ENCODE measurements around the gene SF1. TPM values are rescaled to one million over a fixed set of nuclear protein-coding genes. Genes with fewer than 3 reads are reported as not detected.

SF1 gene
- total and polyA plus RNA-seq, 2 donors = 49.5 to 134 TPM

- H3K4me1 ChIP-seq (ENCODE audit: control insufficient read depth in 2 of 2, insufficient read depth in 2 of 2, low read length in 2 of 2) = peaks cover 18 to 56% of the 10 kb centered on the region in 2 donors
- peaks cover under 1 to 6% of the 10 kb centered on the region in 2 donors for H3K36me3 ChIP-seq (ENCODE audit: control insufficient read depth in 2 of 2, insufficient read depth in 2 of 2, low read length in 1 of 2)
- H3K27me3 ChIP-seq (ENCODE audit: control insufficient read depth in 2 of 2, insufficient read depth in 1 of 2, low read length in 1 of 2) = peaks cover 0 to 36% of the 10 kb centered on the region in 2 donors
- under 1% methylated on average over 52 of the region's 52 CpGs for WGBS
- peak overlapping the region; percentile 96 to 98 for H3K27ac ChIP-seq (ENCODE audit: low read depth in 1 of 2, low read length in 1 of 2)
- peak overlapping the region; percentile 80 to 84 for H3K4me3 ChIP-seq (ENCODE audit: low read length in 2 of 2)
- H3K9me3 ChIP-seq (ENCODE audit: control insufficient read depth in 2 of 2, insufficient read depth in 1 of 2, low read length in 1 of 2) = peaks cover 0 to 7% of the 10 kb centered on the region in 2 donors
- DNase-seq (ENCODE audit: low read depth in 6 of 9, low spot score in 9 of 9) = peak; percentile 70 to 95 (median 83)
Observed at GRCh38 chr11:64745521-64746328, 32.6 kb downstream of the SF1 start.

GRCh38 chr11:64745189-64745520 lies 33.2 kb downstream of the SF1 start:
- H3K27ac ChIP-seq (ENCODE audit: low read depth in 1 of 2, low read length in 1 of 2) = peak overlapping the region; percentile 96 to 98
- H3K27me3 ChIP-seq (ENCODE audit: control insufficient read depth in 2 of 2, insufficient read depth in 1 of 2, low read length in 1 of 2) = peaks cover 0 to 36% of the 10 kb centered on the region in 2 donors
- H3K4me3 ChIP-seq (ENCODE audit: low read length in 2 of 2) = peak overlapping the region; percentile 80 to 84
- peaks cover 0 to 7% of the 10 kb centered on the region in 2 donors for H3K9me3 ChIP-seq (ENCODE audit: control insufficient read depth in 2 of 2, insufficient read depth in 1 of 2, low read length in 1 of 2)
- WGBS = under 1% methylated on average over 20 of the region's 20 CpGs
- peaks cover 18 to 56% of the 10 kb centered on the region in 2 donors for H3K4me1 ChIP-seq (ENCODE audit: control insufficient read depth in 2 of 2, insufficient read depth in 2 of 2, low read length in 2 of 2)
- peak; percentile 43 to 92 (median 73) for DNase-seq (ENCODE audit: low read depth in 6 of 9, low spot score in 9 of 9)
- H3K36me3 ChIP-seq (ENCODE audit: control insufficient read depth in 2 of 2, insufficient read depth in 2 of 2, low read length in 1 of 2) = peaks cover 3 to 11% of the 10 kb centered on the region in 2 donors

GRCh38 chr11:64744544-64745188 lies 33.7 kb downstream of the SF1 start:
- peak overlapping the region; percentile 80 to 84 for H3K4me3 ChIP-seq (ENCODE audit: low read length in 2 of 2)
- H3K9me3 ChIP-seq (ENCODE audit: control insufficient read depth in 2 of 2, insufficient read depth in 1 of 2, low read length in 1 of 2) = peaks cover 0 to 7% of the 10 kb centered on the region in 2 donors
- under 1% methylated on average over 88 of the region's 89 CpGs for WGBS
- DNase-seq (ENCODE audit: low read depth in 6 of 9, low spot score in 9 of 9) = peak in 2 of 9 donors; percentile 23 to 31
- peaks cover 0 to 36% of the 10 kb centered on the region in 2 donors for H3K27me3 ChIP-seq (ENCODE audit: control insufficient read depth in 2 of 2, insufficient read depth in 1 of 2, low read length in 1 of 2)
- H3K27ac ChIP-seq (ENCODE audit: low read depth in 1 of 2, low read length in 1 of 2) = peak overlapping the region; percentile 96 to 98
- H3K36me3 ChIP-seq (ENCODE audit: control insufficient read depth in 2 of 2, insufficient read depth in 2 of 2, low read length in 1 of 2) = peaks cover 7 to 16% of the 10 kb centered on the region in 2 donors
- H3K4me1 ChIP-seq (ENCODE audit: control insufficient read depth in 2 of 2, insufficient read depth in 2 of 2, low read length in 2 of 2) = peaks cover 18 to 56% of the 10 kb centered on the region in 2 donors

GRCh38 chr11:64743591-64744543 lies 34.5 kb downstream of the SF1 start, which contains the start of gene RASGRP2:
RASGRP2 (minus strand) TSS chr11:64744142; CDS start chr11:64742866, 1,276 bp downstream.
- Histone ChIP-seq H3K9me3 (ENCODE audit: control insufficient read depth in 2 of 2, insufficient read depth in 1 of 2, low read length in 1 of 2) (peaks cover 0 to 7% of the 10 kb centered on the region in 2 donors), H3K27ac (ENCODE audit: low read depth in 1 of 2, low read length in 1 of 2) (peak within 1 kb of the TSS; percentile 96 to 98), H3K36me3 (ENCODE audit: control insufficient read depth in 2 of 2, insufficient read depth in 2 of 2, low read length in 1 of 2) (peaks cover 10 to 22% of the 10 kb centered on the region in 2 donors), H3K27me3 (ENCODE audit: control insufficient read depth in 2 of 2, insufficient read depth in 1 of 2, low read length in 1 of 2) (peaks cover 0 to 36% of the 10 kb centered on the region in 2 donors), H3K4me1 (ENCODE audit: control insufficient read depth in 2 of 2, insufficient read depth in 2 of 2, low read length in 2 of 2) (peaks cover 18 to 56% of the 10 kb centered on the region in 2 donors), H3K4me3 (ENCODE audit: low read length in 2 of 2) (peak within 1 kb of the TSS; percentile 80 to 84)
- peak; percentile 49 to 85 (median 69) for DNase-seq (ENCODE audit: low read depth in 6 of 9, low spot score in 9 of 9)
- WGBS = under 1% methylated on average over 57 of the region's 57 CpGs

- peak overlapping the region; percentile 61 to 84 for H3K4me3 ChIP-seq (ENCODE audit: low read length in 2 of 2)
Observed at GRCh38 chr11:64742889-64743590, 35.3 kb downstream of the SF1 start.

GRCh38 chr11:64742087-64742888 lies 36.1 kb downstream of the SF1 start:
- DNase-seq (ENCODE audit: low read depth in 6 of 9, low spot score in 9 of 9) = no peak
- peaks cover 0 to 36% of the 10 kb centered on the region in 2 donors for H3K27me3 ChIP-seq (ENCODE audit: control insufficient read depth in 2 of 2, insufficient read depth in 1 of 2, low read length in 1 of 2)
- no peak overlapping the region for H3K27ac ChIP-seq (ENCODE audit: low read depth in 1 of 2, low read length in 1 of 2)
- 24% methylated on average over 54 of the region's 54 CpGs for WGBS
- H3K9me3 ChIP-seq (ENCODE audit: control insufficient read depth in 2 of 2, insufficient read depth in 1 of 2, low read length in 1 of 2) = peaks cover 0 to 7% of the 10 kb centered on the region in 2 donors
- peak overlapping the region; percentile 61 to 84 for H3K4me3 ChIP-seq (ENCODE audit: low read length in 2 of 2)
- peaks cover 10 to 23% of the 10 kb centered on the region in 2 donors for H3K36me3 ChIP-seq (ENCODE audit: control insufficient read depth in 2 of 2, insufficient read depth in 2 of 2, low read length in 1 of 2)
- H3K4me1 ChIP-seq (ENCODE audit: control insufficient read depth in 2 of 2, insufficient read depth in 2 of 2, low read length in 2 of 2) = peaks cover 18 to 52% of the 10 kb centered on the region in 2 donors

More at GRCh38 chr11:64742889-64743590, 35.3 kb downstream of the SF1 start:
- WGBS = under 1% methylated on average over 58 of the region's 58 CpGs
- Histone ChIP-seq H3K9me3 (ENCODE audit: control insufficient read depth in 2 of 2, insufficient read depth in 1 of 2, low read length in 1 of 2) (peaks cover 0 to 7% of the 10 kb centered on the region in 2 donors), H3K4me1 (ENCODE audit: control insufficient read depth in 2 of 2, insufficient read depth in 2 of 2, low read length in 2 of 2) (peaks cover 18 to 54% of the 10 kb centered on the region in 2 donors), H3K27me3 (ENCODE audit: control insufficient read depth in 2 of 2, insufficient read depth in 1 of 2, low read length in 1 of 2) (peaks cover 0 to 36% of the 10 kb centered on the region in 2 donors), H3K27ac (ENCODE audit: low read depth in 1 of 2, low read length in 1 of 2) (peak overlapping the region in 1 of 2 donors; percentile 91), H3K36me3 (ENCODE audit: control insufficient read depth in 2 of 2, insufficient read depth in 2 of 2, low read length in 1 of 2) (peaks cover 10 to 22% of the 10 kb centered on the region in 2 donors)
- peak in 7 of 9 donors; percentile 42 to 81 (median 60) for DNase-seq (ENCODE audit: low read depth in 6 of 9, low spot score in 9 of 9)

GRCh38 chr11:64741375-64742086 lies 36.8 kb downstream of the SF1 start:
- DNase-seq (ENCODE audit: low read depth in 6 of 9, low spot score in 9 of 9) = no peak
- WGBS = 94% methylated on average over 24 of the region's 24 CpGs
- Histone ChIP-seq H3K36me3 (ENCODE audit: control insufficient read depth in 2 of 2, insufficient read depth in 2 of 2, low read length in 1 of 2) (peaks cover 17 to 30% of the 10 kb centered on the region in 2 donors), H3K4me3 (ENCODE audit: low read length in 2 of 2) (no peak overlapping the region), H3K9me3 (ENCODE audit: control insufficient read depth in 2 of 2, insufficient read depth in 1 of 2, low read length in 1 of 2) (peaks cover 0 to 7% of the 10 kb centered on the region in 2 donors), H3K27ac (ENCODE audit: low read depth in 1 of 2, low read length in 1 of 2) (no peak overlapping the region), H3K4me1 (ENCODE audit: control insufficient read depth in 2 of 2, insufficient read depth in 2 of 2, low read length in 2 of 2) (peaks cover 18 to 44% of the 10 kb centered on the region in 2 donors), H3K27me3 (ENCODE audit: control insufficient read depth in 2 of 2, insufficient read depth in 1 of 2, low read length in 1 of 2) (peaks cover 0 to 36% of the 10 kb centered on the region in 2 donors)
